UCSD-AML1 (cell line): ENCODE results near the gene MCIDAS.

ENCODE experiments used
- DNase-seq: peaks from one replicate; lab custom pipeline; 2025; ENCODE audit not compliant: unreplicated experiment; lab: John Stamatoyannopoulos, UW

MCIDAS gene

DNA sequence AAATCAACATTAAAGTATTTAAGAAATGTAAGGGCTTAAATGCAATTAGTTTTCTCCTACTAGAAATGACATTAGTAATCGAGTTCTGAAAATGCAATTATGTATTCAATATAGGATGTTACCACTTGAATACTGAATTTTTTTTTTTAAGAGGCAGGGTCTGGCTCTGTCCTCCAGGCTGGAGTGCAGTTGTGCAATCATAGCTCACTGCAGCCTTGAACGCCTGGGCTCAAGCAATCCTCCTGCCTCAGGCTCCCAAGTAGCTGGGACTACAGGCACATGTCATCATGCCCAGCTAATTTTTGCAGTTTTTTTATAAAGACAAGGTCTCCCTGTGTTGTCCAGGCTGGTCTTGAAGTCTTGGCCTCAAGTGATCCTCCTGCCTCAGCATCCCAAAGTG, 55.6 kb downstream of the MCIDAS start:
- no peak for DNase-seq
